Endothelial cell of umbilical vein (primary cell): ENCODE measurements around the gene CCDC85C. TPM values are rescaled to one million over a fixed set of nuclear protein-coding genes. Genes with fewer than 3 reads are reported as not detected.

Source experiments
- BruUV-seq: library from RNA; stranded (reverse); fragments of 400-500 nt; replicated peaks from 2 replicates; lab custom pipeline; 2021; lab: Mats Ljungman, UMichigan
- CTCF ChIA-PET: fragments of 300-600, 350-600 bp; sonication (Branson Sonifier 250); formaldehyde crosslinking; loops from one replicate; lab custom pipeline; 2021; ENCODE audit warnings: antibody characterized with exemption, inconsistent platforms; lab: Charles Lee
- POLR2A ChIA-PET: fragments of 300-600, 350-600 bp; sonication (Branson Sonifier 250); formaldehyde crosslinking; loops from one replicate; lab custom pipeline; 2021; ENCODE audit warnings: antibody characterized with exemption, inconsistent platforms; lab: Charles Lee
- DNase-seq: peaks from one replicate; pipeline ENCODE4 v3.0.0-alpha.2; 2011; ENCODE audit warnings: low read depth, low spot score
- FAIRE-seq: peaks from 2 replicates; lab custom pipeline; 2011; peaks lifted over from hg19 to GRCh38; lab: Jason Lieb, UNC
- H2AFZ ChIP-seq: 2 replicates; pipeline ENCODE4 v1.6.0; 2012; ENCODE audit warnings: low read depth, low read length, control low read depth, inconsistent platforms
- H3K27ac ChIP-seq: 2 replicates; pipeline ENCODE4 v1.5.1; 2011; ENCODE audit warnings: low read depth, mild to moderate bottlenecking, control low read depth, low read length, moderate library complexity; ENCODE audit not compliant: insufficient read depth
- H3K27me3 ChIP-seq, 2 experiments: 2 replicates each; pipeline versions ENCODE4 v1.6.0 to v1.6.1; 2011; ENCODE audit warnings: low read length in 2 of 2, mixed read lengths in 1 of 2; ENCODE audit not compliant: control insufficient read depth in 2 of 2, insufficient read depth in 2 of 2
- H3K36me3 ChIP-seq, 2 experiments: 2 replicates in 1 of 2; 3 replicates in 1 of 2; pipeline ENCODE4 v1.5.1; 2011; ENCODE audit warnings: low read length in 2 of 2, mild to moderate bottlenecking in 1 of 2, moderate library complexity in 1 of 2; ENCODE audit not compliant: control insufficient read depth in 2 of 2, insufficient read depth in 2 of 2; ENCODE audit errors: extremely low read depth in 1 of 2
- H3K4me1 ChIP-seq: 3 replicates; pipeline ENCODE4 v1.5.1; 2011; ENCODE audit warnings: mild to moderate bottlenecking, low read length; ENCODE audit not compliant: control insufficient read depth, insufficient read depth; ENCODE audit errors: extremely low read depth
- H3K4me2 ChIP-seq: 2 replicates; pipeline ENCODE4 v1.6.1; 2011; ENCODE audit warnings: low read length, control low read depth, mixed read lengths; ENCODE audit not compliant: insufficient read depth
- H3K4me3 ChIP-seq, 3 experiments: fragments of 200-600 bp in 1 of 3; sonication (generic), shearing (Covaris generic) in 1 of 3; replicated peaks in 1 of 3; 2 replicates each; pipeline ENCODE4 v1.5.1; 2011 to 2016; ENCODE audit warnings: control low read depth in 3 of 3, low read length in 3 of 3, mild to moderate bottlenecking in 2 of 3, inconsistent platforms in 1 of 3, low read depth in 1 of 3, moderate library complexity in 1 of 3; ENCODE audit not compliant: insufficient read depth in 1 of 3
- H3K79me2 ChIP-seq: 2 replicates; pipeline ENCODE4 v1.6.0; 2012; ENCODE audit warnings: low read length, inconsistent platforms; ENCODE audit not compliant: control insufficient read depth, insufficient read depth
- H3K9ac ChIP-seq: replicated peaks from 2 replicates; pipeline ENCODE3; 2011; ENCODE audit warnings: low read length, control low read depth; ENCODE audit not compliant: insufficient read depth; ENCODE audit errors: extremely low read depth
- H3K9me1 ChIP-seq: replicated peaks from 3 replicates; pipeline ENCODE4 v1.6.0; 2011; ENCODE audit warnings: mild to moderate bottlenecking, low read length; ENCODE audit not compliant: control insufficient read depth, insufficient read depth; ENCODE audit errors: extremely low read depth
- H3K9me3 ChIP-seq: replicated peaks from 2 replicates; pipeline ENCODE4 v1.5.1; 2012; ENCODE audit warnings: low read length, inconsistent platforms; ENCODE audit not compliant: control insufficient read depth, insufficient read depth
- H4K20me1 ChIP-seq: replicated peaks from 2 replicates; pipeline ENCODE3; 2011; ENCODE audit warnings: mild to moderate bottlenecking, low read length; ENCODE audit not compliant: control insufficient read depth, insufficient read depth; ENCODE audit errors: extremely low read depth
- CTCF ChIP-seq, 2 donors: IDR thresholded peaks; 1 replicate in 1 of 2; 2 replicates in 1 of 2; pipeline ENCODE4 v1.5.1; 2011; ENCODE audit warnings: low read length in 2 of 2, mild to moderate bottlenecking in 2 of 2, moderate library complexity in 2 of 2, control low read depth in 1 of 2, inconsistent platforms in 1 of 2, low read depth in 1 of 2; ENCODE audit not compliant: insufficient read depth in 1 of 2; ENCODE audit errors: extremely low read depth in 1 of 2
- EZH2 ChIP-seq: IDR thresholded peaks from 2 replicates; pipeline ENCODE4 v1.6.1; 2012; ENCODE audit warnings: borderline replicate concordance, low read depth, mild to moderate bottlenecking, moderate library complexity, low read length, inconsistent platforms; ENCODE audit not compliant: severe bottlenecking
- FOS ChIP-seq: IDR thresholded peaks from 2 replicates; pipeline ENCODE4 v1.6.1; 2011; ENCODE audit warnings: mild to moderate bottlenecking, low read length, moderate library complexity, borderline replicate concordance; ENCODE audit not compliant: insufficient read depth
- GATA2 ChIP-seq: IDR thresholded peaks from 2 replicates; pipeline ENCODE4 v1.7.0; 2011; ENCODE audit warnings: low read depth, mild to moderate bottlenecking, moderate library complexity, mixed read lengths, low read length; ENCODE audit not compliant: insufficient read length, insufficient read depth
- JUN ChIP-seq: IDR thresholded peaks from 2 replicates; pipeline ENCODE4 v1.6.1; 2011; ENCODE audit warnings: borderline replicate concordance, low read depth; ENCODE audit not compliant: insufficient read length, insufficient read depth
- MYC ChIP-seq: IDR thresholded peaks from one replicate; pipeline ENCODE4 v1.6.1; 2011; ENCODE audit warnings: mild to moderate bottlenecking, low read depth, low read length
- POLR2A ChIP-seq: IDR thresholded peaks from 2 replicates; pipeline ENCODE4 v1.6.1; 2012; ENCODE audit warnings: low read depth, mild to moderate bottlenecking, control low read depth, low read length
- POLR2AphosphoS5 ChIP-seq: IDR thresholded peaks from 2 replicates; pipeline ENCODE4 v1.6.1; 2012; ENCODE audit warnings: low read depth, mild to moderate bottlenecking, control low read depth, low read length, moderate library complexity; ENCODE audit not compliant: insufficient read depth
- dilution Hi-C: fragments of 300-500 bp; cut with MboI; formaldehyde crosslinking; loops from one replicate; pipeline ENCODE4 v1.15.0; 2019; ENCODE audit warnings: low sequenced_read_pairs; ENCODE audit not compliant: extremely low pct_ligation_motif_present
- intact Hi-C: fragments of 100-400 bp; cut with micrococcal nuclease; formaldehyde crosslinking; loops from one replicate; pipeline ENCODE4 v1.10.0; 2022
- polyA plus RNA-seq, 4 experiments: library from polyadenylated mRNA; depleted of rRNA in 3 of 4; stranded (reverse) in 3 of 4; unstranded in 1 of 4; fragments of >200 nt; gene quantifications; 2 replicates each; pipeline versions ENCODE4 v1.2.1 to v1.2.3, GENCODE V29; 2011 to 2012; ENCODE audit warnings: missing spikeins in 1 of 4
- total RNA-seq: library from RNA; stranded (reverse); gene quantifications from 2 replicates; pipeline ENCODE4 v1.2.3, GENCODE V29; 2021
- TF ChIP-seq, protein P1 (sequence below): IDR thresholded peaks from 2 replicates; pipeline ENCODE4 v1.6.1; 2011; ENCODE audit not compliant: insufficient read depth, insufficient read length

The CCDC85C gene
- total and polyA plus RNA-seq, 2 donors (not counting 3 experiments of a cell fraction or from before 2014, with no cell fraction given), result 7.5 to 17.8 TPM

DNA sequence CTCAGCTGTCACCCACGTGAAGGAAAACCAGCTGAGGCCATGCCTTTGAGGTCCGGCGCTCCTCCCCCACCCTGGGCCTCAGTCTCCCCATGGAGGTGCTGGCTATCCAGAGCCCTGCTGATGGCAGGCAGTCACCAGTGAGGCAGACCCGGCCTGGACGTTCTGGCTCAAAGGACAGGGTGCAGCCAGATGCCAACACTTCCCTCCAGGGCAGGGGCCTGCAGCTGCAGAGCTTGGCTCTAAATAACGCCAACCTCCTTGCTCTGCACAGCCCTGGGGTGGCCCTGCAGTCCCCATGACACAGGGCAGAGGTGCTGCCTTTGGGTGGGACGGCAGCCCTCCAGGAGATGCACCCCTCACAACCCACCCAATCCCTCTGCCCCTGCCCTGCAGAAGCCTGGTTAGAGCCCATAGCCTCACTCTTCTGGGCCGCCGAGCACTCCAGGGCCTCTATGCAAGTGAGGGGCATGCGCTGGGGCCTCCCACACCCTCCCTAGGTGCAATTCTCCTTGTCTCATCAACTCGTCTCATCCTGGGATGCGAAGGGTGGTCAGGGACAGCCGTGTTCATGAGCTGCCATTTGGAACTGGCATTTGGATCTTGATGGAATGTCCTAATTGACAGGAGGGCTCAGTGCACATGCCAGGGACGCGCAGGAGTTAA lies 30.4 kb downstream of the CCDC85C start:
- H3K27ac ChIP-seq, result no peak overlapping the region
- H3K4me1 ChIP-seq, result no peaks in the 10 kb centered on the region
- no peak for DNase-seq
- ChIA-PET CTCF (interaction anchor here (0.7 to 3.6 kb wide), 4 partner anchors 25 to 56 kb away, joined by 3 to 15 read pairs (median 3); no protein-coding TSS in a partner anchor), POLR2A (no interaction called here)
- H2AFZ ChIP-seq, result no peak overlapping the region
- no peak overlapping the region for H3K9ac ChIP-seq
- H4K20me1 ChIP-seq, result no peaks in the 10 kb centered on the region
- H3K4me2 ChIP-seq, result no peak overlapping the region
- H3K36me3 ChIP-seq, result no peaks in the 10 kb centered on the region
- no peak overlapping the region for H3K4me3 ChIP-seq
- no peak for FAIRE-seq
- no peaks in the 10 kb centered on the region for H3K79me2 ChIP-seq
- dilution Hi-C loops (no loop called here), intact Hi-C loops (no loop called here)
- H3K27me3 ChIP-seq, result no peaks in the 10 kb centered on the region
- BruUV-seq, result no TSS peak
- no peaks in the 10 kb centered on the region for H3K9me3 ChIP-seq
- TF ChIP-seq CTCF (IDR thresholded peaks at IDR 0.05; ENCODE audit: extremely low read depth in 1 of 2, insufficient read depth in 1 of 2, low read depth in 1 of 2, low read length in 2 of 2) (no peak), GATA2 (no peak), EZH2 (no peak), MYC (no peak), FOS (no peak), JUN (no peak), POLR2AphosphoS5 (no peak), POLR2A (no peak)
- TF ChIP-seq, protein P1, sequence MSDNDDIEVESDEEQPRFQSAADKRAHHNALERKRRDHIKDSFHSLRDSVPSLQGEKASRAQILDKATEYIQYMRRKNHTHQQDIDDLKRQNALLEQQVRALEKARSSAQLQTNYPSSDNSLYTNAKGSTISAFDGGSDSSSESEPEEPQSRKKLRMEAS, result no peak
- H3K9me1 ChIP-seq, result no peaks in the 10 kb centered on the region
